HL-60 (cell line): ENCODE measurements around the gene NEDD4L.

ENCODE experiments used
- DNase-seq, 2 experiments: peaks; one replicate each; pipeline ENCODE4 v3.0.0-alpha.2; 2010 to 2020; ENCODE audit warnings: low read depth in 1 of 2, low spot score in 1 of 2
- H3K27ac ChIP-seq: fragments of 250-450 bp; sonication (Bioruptor Pico); replicated peaks from 2 replicates; pipeline ENCODE4 v1.5.1; 2020; ENCODE audit warnings: mild to moderate bottlenecking, moderate library complexity
- H3K27me3 ChIP-seq: fragments of 250-450 bp; sonication (Bioruptor Pico); 2 replicates; pipeline ENCODE4 v1.5.1; 2021; ENCODE audit warnings: mild to moderate bottlenecking, moderate library complexity; ENCODE audit not compliant: insufficient read depth, poor library complexity, severe bottlenecking
- H3K4me3 ChIP-seq: replicated peaks from 2 replicates; pipeline ENCODE4 v1.5.1; 2011; ENCODE audit warnings: mild to moderate bottlenecking, control low read depth, low read length; ENCODE audit not compliant: insufficient read depth
- GABPA ChIP-seq: IDR thresholded peaks from 2 replicates; pipeline ENCODE4 v1.6.1; 2012; ENCODE audit warnings: low read depth
- POLR2AphosphoS5 ChIP-seq: IDR thresholded peaks from 2 replicates; pipeline ENCODE4 v1.6.1; 2012; ENCODE audit warnings: low read depth
- SPI1 ChIP-seq: IDR thresholded peaks from 2 replicates; pipeline ENCODE4 v1.6.1; 2012; ENCODE audit warnings: low read depth, mild to moderate bottlenecking, borderline replicate concordance
- TF ChIP-seq, protein P1 (sequence below): IDR thresholded peaks from one replicate; pipeline ENCODE4 v1.5.1; 2011; ENCODE audit warnings: low read length, control low read depth, inconsistent platforms; ENCODE audit not compliant: insufficient read depth
- TF ChIP-seq, protein P2 (sequence below): IDR thresholded peaks from 2 replicates; pipeline ENCODE4 v1.6.1; 2012; ENCODE audit warnings: low read depth; ENCODE audit not compliant: insufficient replicate concordance

The NEDD4L gene

DNA sequence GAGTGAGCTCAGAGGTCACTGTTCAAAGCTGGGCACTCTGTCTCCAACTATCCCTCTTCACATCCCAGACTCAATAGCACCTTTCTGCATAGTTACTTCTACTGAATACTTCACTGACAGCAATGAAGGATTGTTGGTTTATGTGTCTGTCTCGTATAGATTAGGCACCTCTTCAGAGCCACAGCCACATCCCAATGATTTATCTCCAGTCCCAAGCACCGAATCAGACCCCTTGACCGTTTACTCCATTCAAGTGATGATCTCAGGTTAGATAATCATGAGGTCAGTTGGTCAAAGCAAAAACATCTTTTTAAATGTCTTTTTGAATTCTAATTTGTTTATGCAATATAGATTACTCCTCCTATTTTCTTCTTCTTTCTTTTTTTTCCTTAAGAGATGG, 14.7 kb downstream of the NEDD4L start:
- no peak overlapping the region for H3K27ac ChIP-seq
- H3K27me3 ChIP-seq = peaks cover 13% of the 10 kb centered on the region
- TF ChIP-seq, protein P1, sequence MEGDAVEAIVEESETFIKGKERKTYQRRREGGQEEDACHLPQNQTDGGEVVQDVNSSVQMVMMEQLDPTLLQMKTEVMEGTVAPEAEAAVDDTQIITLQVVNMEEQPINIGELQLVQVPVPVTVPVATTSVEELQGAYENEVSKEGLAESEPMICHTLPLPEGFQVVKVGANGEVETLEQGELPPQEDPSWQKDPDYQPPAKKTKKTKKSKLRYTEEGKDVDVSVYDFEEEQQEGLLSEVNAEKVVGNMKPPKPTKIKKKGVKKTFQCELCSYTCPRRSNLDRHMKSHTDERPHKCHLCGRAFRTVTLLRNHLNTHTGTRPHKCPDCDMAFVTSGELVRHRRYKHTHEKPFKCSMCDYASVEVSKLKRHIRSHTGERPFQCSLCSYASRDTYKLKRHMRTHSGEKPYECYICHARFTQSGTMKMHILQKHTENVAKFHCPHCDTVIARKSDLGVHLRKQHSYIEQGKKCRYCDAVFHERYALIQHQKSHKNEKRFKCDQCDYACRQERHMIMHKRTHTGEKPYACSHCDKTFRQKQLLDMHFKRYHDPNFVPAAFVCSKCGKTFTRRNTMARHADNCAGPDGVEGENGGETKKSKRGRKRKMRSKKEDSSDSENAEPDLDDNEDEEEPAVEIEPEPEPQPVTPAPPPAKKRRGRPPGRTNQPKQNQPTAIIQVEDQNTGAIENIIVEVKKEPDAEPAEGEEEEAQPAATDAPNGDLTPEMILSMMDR = no peak
- DNase-seq = no peak
- no peak overlapping the region for H3K4me3 ChIP-seq

DNA sequence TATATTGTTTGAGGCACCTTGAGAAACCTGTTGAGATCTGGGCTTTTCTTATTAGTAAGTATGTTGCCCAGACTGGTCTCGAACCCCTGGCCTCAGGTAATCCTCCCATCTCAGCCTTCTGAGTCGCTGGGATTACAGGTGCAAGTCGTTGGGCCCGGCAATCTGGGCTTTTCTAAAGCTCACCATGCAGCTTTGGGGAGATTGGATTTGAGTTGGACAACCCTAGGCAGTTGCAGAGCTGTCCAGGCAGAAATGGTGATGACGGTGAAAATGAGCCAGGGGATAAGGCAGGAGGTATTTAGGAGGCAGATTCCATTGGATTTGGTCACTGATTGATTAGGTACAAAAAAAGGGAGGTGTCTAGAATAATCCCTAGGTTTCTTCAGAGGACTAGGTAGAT, 16.2 kb downstream of the NEDD4L start:
- TF ChIP-seq, protein P2, sequence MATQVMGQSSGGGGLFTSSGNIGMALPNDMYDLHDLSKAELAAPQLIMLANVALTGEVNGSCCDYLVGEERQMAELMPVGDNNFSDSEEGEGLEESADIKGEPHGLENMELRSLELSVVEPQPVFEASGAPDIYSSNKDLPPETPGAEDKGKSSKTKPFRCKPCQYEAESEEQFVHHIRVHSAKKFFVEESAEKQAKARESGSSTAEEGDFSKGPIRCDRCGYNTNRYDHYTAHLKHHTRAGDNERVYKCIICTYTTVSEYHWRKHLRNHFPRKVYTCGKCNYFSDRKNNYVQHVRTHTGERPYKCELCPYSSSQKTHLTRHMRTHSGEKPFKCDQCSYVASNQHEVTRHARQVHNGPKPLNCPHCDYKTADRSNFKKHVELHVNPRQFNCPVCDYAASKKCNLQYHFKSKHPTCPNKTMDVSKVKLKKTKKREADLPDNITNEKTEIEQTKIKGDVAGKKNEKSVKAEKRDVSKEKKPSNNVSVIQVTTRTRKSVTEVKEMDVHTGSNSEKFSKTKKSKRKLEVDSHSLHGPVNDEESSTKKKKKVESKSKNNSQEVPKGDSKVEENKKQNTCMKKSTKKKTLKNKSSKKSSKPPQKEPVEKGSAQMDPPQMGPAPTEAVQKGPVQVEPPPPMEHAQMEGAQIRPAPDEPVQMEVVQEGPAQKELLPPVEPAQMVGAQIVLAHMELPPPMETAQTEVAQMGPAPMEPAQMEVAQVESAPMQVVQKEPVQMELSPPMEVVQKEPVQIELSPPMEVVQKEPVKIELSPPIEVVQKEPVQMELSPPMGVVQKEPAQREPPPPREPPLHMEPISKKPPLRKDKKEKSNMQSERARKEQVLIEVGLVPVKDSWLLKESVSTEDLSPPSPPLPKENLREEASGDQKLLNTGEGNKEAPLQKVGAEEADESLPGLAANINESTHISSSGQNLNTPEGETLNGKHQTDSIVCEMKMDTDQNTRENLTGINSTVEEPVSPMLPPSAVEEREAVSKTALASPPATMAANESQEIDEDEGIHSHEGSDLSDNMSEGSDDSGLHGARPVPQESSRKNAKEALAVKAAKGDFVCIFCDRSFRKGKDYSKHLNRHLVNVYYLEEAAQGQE = no peak
- TF ChIP-seq, protein P1 = no peak
- no peak for TF ChIP-seq SPI1
- DNase-seq = no peak
- Histone ChIP-seq H3K27me3 (peaks cover 11% of the 10 kb centered on the region), H3K27ac (no peak overlapping the region), H3K4me3 (no peak overlapping the region)

DNA sequence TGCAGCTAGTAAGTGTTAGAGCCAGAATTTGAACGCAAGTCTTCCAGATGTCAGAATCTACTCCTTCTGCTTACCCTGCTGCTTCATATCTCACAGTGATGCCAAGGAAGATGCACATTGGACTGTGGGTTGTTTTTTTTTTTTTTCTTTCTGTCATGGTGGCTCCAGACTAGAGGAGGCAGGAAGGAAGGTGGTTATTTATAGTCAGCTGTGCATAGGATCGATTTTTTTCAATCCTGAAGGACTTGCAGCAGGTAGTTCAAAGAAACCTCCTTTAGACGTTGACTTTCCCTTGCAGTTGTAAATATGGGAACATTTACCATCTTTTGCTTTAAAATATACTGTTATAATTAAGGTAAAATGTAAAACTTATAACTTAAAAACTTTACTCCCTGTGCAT, 17.3 kb downstream of the NEDD4L start:
- peaks cover 2% of the 10 kb centered on the region for H3K27me3 ChIP-seq

More for the DNA sequence above, 17.3 kb downstream of the NEDD4L start:
- DNase-seq = no peak
- Histone ChIP-seq H3K27ac (no peak overlapping the region), H3K4me3 (no peak overlapping the region)
- TF ChIP-seq GABPA (no peak), POLR2AphosphoS5 (no peak), SPI1 (no peak)
- TF ChIP-seq, protein P1 = no peak
- TF ChIP-seq, protein P2 = no peak
